Ovary (tissue), 3 donors: ENCODE results near the gene NETO2.
"Not testable (repeated sequence)": the region's sequence is repeated elsewhere in the genome, so short reads cannot be mapped to it uniquely, and the experiment has no call there.

Experiments used
- CTCF ChIP-seq, 3 donors: fragments of 450-650 bp in 2 of 3; fragments of 200-600 bp in 1 of 3; IDR thresholded peaks; one replicate each; pipeline versions ENCODE4 v1.5.1 to v1.8.0; 2016 to 2022; ENCODE audit warnings: antibody characterized with exemption in 3 of 3, mild to moderate bottlenecking in 1 of 3
- EP300 ChIP-seq: sonication (generic); formaldehyde crosslinking; IDR thresholded peaks from one replicate; pipeline ENCODE4 v1.6.1; 2017; ENCODE audit warnings: antibody characterized with exemption
- POLR2A ChIP-seq: fragments of 450-650 bp; IDR thresholded peaks from one replicate; pipeline ENCODE4 v1.6.1; 2017; ENCODE audit warnings: antibody characterized with exemption, mild to moderate bottlenecking, moderate library complexity
- donor health status: DM: no; HTN: no; CAD: no.

- TF ChIP-seq EP300; CTCF (IDR thresholded peaks at IDR 0.05); POLR2A: not testable (repeated sequence)
Measured at GRCh38 chr16:47152501-47152900, 8.8 kb upstream of the NETO2 start.
